Mesendoderm (in vitro differentiated cells): Measurements from ENCODE around the gene TENT5A.

Experiments used
- DNase-seq: peaks from one replicate; pipeline ENCODE4 v3.0.0; 2013
- H2AK5ac ChIP-seq: 2 replicates; pipeline ENCODE4 v1.6.1; 2013; ENCODE audit warnings: low read length, inconsistent platforms
- H2BK120ac ChIP-seq: 2 replicates; pipeline ENCODE4 v1.6.1; 2013; ENCODE audit warnings: low read depth, mild to moderate bottlenecking, low read length, moderate library complexity, mixed read lengths
- H2BK15ac ChIP-seq: replicated peaks from 2 replicates; pipeline ENCODE4 v1.6.1; 2013; ENCODE audit warnings: low read depth, mild to moderate bottlenecking, moderate library complexity
- H2BK5ac ChIP-seq: 2 replicates; pipeline ENCODE4 v1.6.1; 2013; ENCODE audit warnings: low read length, inconsistent platforms
- H3K18ac ChIP-seq: 2 replicates; pipeline ENCODE4 v1.6.1; 2013; ENCODE audit warnings: mild to moderate bottlenecking, low read length, mixed read lengths
- H3K23ac ChIP-seq: one replicate; pipeline ENCODE4 v1.6.1; 2013; ENCODE audit warnings: low read length
- H3K27ac ChIP-seq: 2 replicates; pipeline ENCODE4 v1.5.1; 2013; ENCODE audit warnings: low read depth, mild to moderate bottlenecking, inconsistent platforms, low read length, moderate library complexity
- H3K27me3 ChIP-seq: 2 replicates; pipeline ENCODE4 v1.6.1; 2013; ENCODE audit warnings: low read length, control low read depth, mild to moderate bottlenecking, inconsistent platforms; ENCODE audit not compliant: insufficient read depth, poor library complexity
- H3K36me3 ChIP-seq: 2 replicates; pipeline ENCODE4 v1.6.1; 2013; ENCODE audit warnings: low read length, inconsistent platforms; ENCODE audit not compliant: control insufficient read depth, insufficient read depth
- H3K4ac ChIP-seq: one replicate; pipeline ENCODE4 v1.6.1; 2013; ENCODE audit warnings: low read depth, mild to moderate bottlenecking, low read length, moderate library complexity
- H3K4me1 ChIP-seq: 2 replicates; pipeline ENCODE4 v1.6.1; 2013; ENCODE audit warnings: low read depth, low read length, inconsistent platforms; ENCODE audit not compliant: control insufficient read depth
- H3K4me2 ChIP-seq: 2 replicates; pipeline ENCODE4 v1.6.1; 2013; ENCODE audit warnings: low read length
- H3K4me3 ChIP-seq: 2 replicates; pipeline ENCODE4 v1.5.1; 2013; ENCODE audit warnings: mild to moderate bottlenecking, low read length
- H3K56ac ChIP-seq: one replicate; pipeline ENCODE4 v1.6.1; 2013; ENCODE audit warnings: low read length
- H3K79me1 ChIP-seq: 2 replicates; pipeline ENCODE4 v1.6.1; 2013; ENCODE audit warnings: low read length, inconsistent platforms
- H3K79me2 ChIP-seq: 2 replicates; pipeline ENCODE4 v1.6.1; 2013; ENCODE audit warnings: mild to moderate bottlenecking, low read length; ENCODE audit not compliant: control insufficient read depth, insufficient read depth
- H3K9ac ChIP-seq: 2 replicates; pipeline ENCODE4 v1.6.1; 2013; ENCODE audit warnings: low read length, inconsistent platforms
- H4K5ac ChIP-seq: one replicate; pipeline ENCODE4 v1.6.1; 2013; ENCODE audit warnings: low read length
- H4K8ac ChIP-seq: one replicate; pipeline ENCODE4 v1.6.1; 2013; ENCODE audit warnings: low read depth, mild to moderate bottlenecking, control low read depth, low read length, moderate library complexity
- WGBS: extraction: QIAGEN DNeasy Blood & Tissue Kit; methylation state at CpG from one replicate; pipeline ENCODE4 v1.1.7; 2013; ENCODE audit warnings: low lambda C conversion rate, missing lambda C conversion rate; ENCODE audit not compliant: insufficient coverage; ENCODE audit errors: extremely low coverage; 5-methylcytosine and 5-hydroxymethylcytosine counted together

TENT5A gene

GRCh38 chr6:81759782-81760181, 7.3 kb upstream of the TENT5A start:
- Histone ChIP-seq H3K36me3 (no peaks in the 10 kb centered on the region), H2BK5ac (no peak overlapping the region), H2BK15ac (no peak overlapping the region), H3K23ac (no peak overlapping the region), H3K4me1 (no peaks in the 10 kb centered on the region), H4K5ac (no peak overlapping the region), H3K9ac (no peak overlapping the region), H3K27ac (no peak overlapping the region), H3K79me2 (no peaks in the 10 kb centered on the region), H3K4ac (no peak overlapping the region), H2AK5ac (no peak overlapping the region), H4K8ac (no peak overlapping the region), H3K27me3 (no peaks in the 10 kb centered on the region), H3K4me2 (no peak overlapping the region), H2BK120ac (no peak overlapping the region), H3K18ac (no peak overlapping the region), H3K56ac (no peak overlapping the region), H3K4me3 (no peak overlapping the region), H3K79me1 (no peaks in the 10 kb centered on the region)
- no peak for DNase-seq
- WGBS, result no CpG with 5 or more reads among the region's 2 CpGs

- no peaks in the 10 kb centered on the region for H3K4me1 ChIP-seq
- no peak for DNase-seq
Observed at GRCh38 chr6:81758221-81758620, 5.7 kb upstream of the TENT5A start.

DNA sequence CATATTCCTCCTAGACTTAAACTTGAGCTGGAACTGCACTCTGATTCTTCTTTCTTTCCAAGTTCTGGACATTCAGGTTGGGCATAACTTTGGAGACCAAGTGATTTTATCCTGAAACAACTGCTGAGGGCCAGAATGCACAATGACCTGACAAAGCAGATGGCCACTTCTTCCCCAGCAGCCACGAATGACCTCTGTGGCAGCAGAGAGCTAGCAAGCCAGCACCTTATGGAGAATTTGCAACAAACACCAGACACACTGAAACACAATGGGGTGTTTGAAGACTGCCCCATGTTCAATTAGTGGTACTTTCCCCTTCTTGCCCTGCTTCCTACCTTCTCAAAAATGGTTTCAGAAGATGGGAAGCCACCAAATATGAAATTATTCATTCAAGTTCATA, 4.2 kb upstream of the TENT5A start:
- Histone ChIP-seq H4K5ac (no peak overlapping the region), H2BK15ac (no peak overlapping the region), H4K8ac (no peak overlapping the region), H3K4me3 (no peak overlapping the region), H2AK5ac (no peak overlapping the region), H3K56ac (no peak overlapping the region), H3K79me1 (no peaks in the 10 kb centered on the region), H3K27ac (no peak overlapping the region), H3K4me2 (no peak overlapping the region), H3K18ac (no peak overlapping the region), H3K23ac (no peak overlapping the region), H3K36me3 (no peaks in the 10 kb centered on the region), H3K27me3 (no peaks in the 10 kb centered on the region), H2BK5ac (no peak overlapping the region), H3K4me1 (no peaks in the 10 kb centered on the region), H2BK120ac (no peak overlapping the region), H3K79me2 (no peaks in the 10 kb centered on the region), H3K9ac (no peak overlapping the region), H3K4ac (no peak overlapping the region)
- no CpG with 5 or more reads among the region's 1 CpG for WGBS
- no peak for DNase-seq

More at GRCh38 chr6:81758221-81758620, 5.7 kb upstream of the TENT5A start:
- H3K18ac ChIP-seq, result no peak overlapping the region
- no peak overlapping the region for H4K8ac ChIP-seq
- no peak overlapping the region for H3K27ac ChIP-seq
- no peak overlapping the region for H2BK15ac ChIP-seq
- WGBS, result no CpG with 5 or more reads among the region's 4 CpGs
- no peak overlapping the region for H3K23ac ChIP-seq
- no peak overlapping the region for H3K4me2 ChIP-seq
- H3K9ac ChIP-seq, result no peak overlapping the region
- no peaks in the 10 kb centered on the region for H3K36me3 ChIP-seq
- no peaks in the 10 kb centered on the region for H3K79me2 ChIP-seq
- no peak overlapping the region for H2BK5ac ChIP-seq
- no peak overlapping the region for H4K5ac ChIP-seq
- no peaks in the 10 kb centered on the region for H3K27me3 ChIP-seq
- H3K56ac ChIP-seq, result no peak overlapping the region
- H2BK120ac ChIP-seq, result no peak overlapping the region
- H3K4ac ChIP-seq, result no peak overlapping the region
- H2AK5ac ChIP-seq, result no peak overlapping the region
- H3K4me3 ChIP-seq, result no peak overlapping the region
- H3K79me1 ChIP-seq, result no peaks in the 10 kb centered on the region

- WGBS, result no CpG with 5 or more reads among the region's 3 CpGs
- no peak for DNase-seq
Observed at GRCh38 chr6:81755551-81755950, 3.1 kb upstream of the TENT5A start.

GRCh38 chr6:81754906-81755305, 2.4 kb upstream of the TENT5A start:
- H3K23ac ChIP-seq, result no peak overlapping the region
- H4K8ac ChIP-seq, result no peak overlapping the region
- H2AK5ac ChIP-seq, result no peak overlapping the region
- H3K27me3 ChIP-seq, result no peaks in the 10 kb centered on the region
- H3K79me1 ChIP-seq, result no peaks in the 10 kb centered on the region
- no peak overlapping the region for H3K9ac ChIP-seq
- H3K27ac ChIP-seq, result no peak overlapping the region
- H2BK15ac ChIP-seq, result no peak overlapping the region
- no peak for DNase-seq
- H3K79me2 ChIP-seq, result no peaks in the 10 kb centered on the region
- no peaks in the 10 kb centered on the region for H3K36me3 ChIP-seq
- no peak overlapping the region for H3K18ac ChIP-seq
- no peaks in the 10 kb centered on the region for H3K4me1 ChIP-seq
- H4K5ac ChIP-seq, result no peak overlapping the region
- H3K4me3 ChIP-seq, result no peak overlapping the region
- H2BK120ac ChIP-seq, result no peak overlapping the region
- H3K4me2 ChIP-seq, result no peak overlapping the region
- H3K4ac ChIP-seq, result no peak overlapping the region
- no CpG with 5 or more reads among the region's 6 CpGs for WGBS
- no peak overlapping the region for H2BK5ac ChIP-seq
- no peak overlapping the region for H3K56ac ChIP-seq

More at GRCh38 chr6:81755551-81755950, 3.1 kb upstream of the TENT5A start:
- Histone ChIP-seq H3K27me3 (no peaks in the 10 kb centered on the region), H3K36me3 (no peaks in the 10 kb centered on the region), H2BK5ac (no peak overlapping the region), H4K5ac (no peak overlapping the region), H3K79me1 (no peaks in the 10 kb centered on the region), H3K23ac (no peak overlapping the region), H3K56ac (no peak overlapping the region), H3K9ac (no peak overlapping the region), H3K27ac (no peak overlapping the region), H3K4ac (no peak overlapping the region), H3K4me3 (no peak overlapping the region), H4K8ac (no peak overlapping the region), H3K4me1 (no peaks in the 10 kb centered on the region), H3K18ac (no peak overlapping the region), H3K79me2 (no peaks in the 10 kb centered on the region), H2BK120ac (no peak overlapping the region), H2BK15ac (no peak overlapping the region), H2AK5ac (no peak overlapping the region), H3K4me2 (no peak overlapping the region)
